Tibial nerve (tissue), 3 donors: ENCODE results near the gene RPS6KA2.

Experiments
- POLR2A ChIP-seq, 2 donors: fragments of 450-650 bp; IDR thresholded peaks; one replicate each; pipeline ENCODE4 v1.6.1; 2017; ENCODE audit warnings: antibody characterized with exemption in 2 of 2, mild to moderate bottlenecking in 2 of 2, moderate library complexity in 2 of 2
- TF ChIP-seq, protein P1 (sequence below), 5 experiments: fragments of 200-600 bp in 3 of 5; fragments of 450-650 bp in 2 of 5; sonication (generic) in 3 of 5; IDR thresholded peaks; one replicate each; pipeline ENCODE4 v1.5.1; 2016 to 2019; ENCODE audit warnings: antibody characterized with exemption in 5 of 5, mild to moderate bottlenecking in 3 of 5, moderate library complexity in 2 of 5

DNA sequence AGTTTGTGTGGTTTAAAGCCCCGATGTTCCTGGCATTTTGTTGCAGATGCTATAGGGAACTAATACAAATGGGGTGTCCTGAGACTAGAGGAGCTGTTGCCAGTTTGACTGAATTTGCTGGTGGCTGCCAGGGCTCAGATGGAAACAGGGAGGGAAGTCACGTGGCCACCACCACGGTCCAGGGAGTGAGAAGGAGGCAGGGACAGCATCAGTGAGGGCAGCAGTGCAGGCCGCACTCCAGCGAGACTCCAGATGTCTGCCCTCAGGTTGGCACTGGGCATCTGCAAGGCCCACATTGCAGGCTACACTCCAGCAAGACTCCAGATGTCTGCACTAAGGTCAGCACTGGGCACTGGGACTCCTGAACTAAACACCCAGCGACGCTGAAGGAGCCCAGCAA is 126.8 kb downstream of the RPS6KA2 start:
- TF ChIP-seq, protein P1, sequence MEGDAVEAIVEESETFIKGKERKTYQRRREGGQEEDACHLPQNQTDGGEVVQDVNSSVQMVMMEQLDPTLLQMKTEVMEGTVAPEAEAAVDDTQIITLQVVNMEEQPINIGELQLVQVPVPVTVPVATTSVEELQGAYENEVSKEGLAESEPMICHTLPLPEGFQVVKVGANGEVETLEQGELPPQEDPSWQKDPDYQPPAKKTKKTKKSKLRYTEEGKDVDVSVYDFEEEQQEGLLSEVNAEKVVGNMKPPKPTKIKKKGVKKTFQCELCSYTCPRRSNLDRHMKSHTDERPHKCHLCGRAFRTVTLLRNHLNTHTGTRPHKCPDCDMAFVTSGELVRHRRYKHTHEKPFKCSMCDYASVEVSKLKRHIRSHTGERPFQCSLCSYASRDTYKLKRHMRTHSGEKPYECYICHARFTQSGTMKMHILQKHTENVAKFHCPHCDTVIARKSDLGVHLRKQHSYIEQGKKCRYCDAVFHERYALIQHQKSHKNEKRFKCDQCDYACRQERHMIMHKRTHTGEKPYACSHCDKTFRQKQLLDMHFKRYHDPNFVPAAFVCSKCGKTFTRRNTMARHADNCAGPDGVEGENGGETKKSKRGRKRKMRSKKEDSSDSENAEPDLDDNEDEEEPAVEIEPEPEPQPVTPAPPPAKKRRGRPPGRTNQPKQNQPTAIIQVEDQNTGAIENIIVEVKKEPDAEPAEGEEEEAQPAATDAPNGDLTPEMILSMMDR (IDR thresholded peaks at IDR 0.05): no peak
- TF ChIP-seq POLR2A (IDR thresholded peaks at IDR 0.05): no peak
